Right renal cortex interstitium (tissue), 3 donors: Measurements from ENCODE around the gene PRKAG3. TPM values are rescaled to one million over a fixed set of nuclear protein-coding genes. Genes with fewer than 3 reads are reported as not detected.
A peak's percentile ranks its signal among the peaks of the same experiment; 100 is the strongest.

Source experiments
- DNase-seq, 3 donors: peaks; one replicate each; pipeline ENCODE4 v3.0.0-alpha.2; 2013; ENCODE audit warnings: low read depth in 3 of 3, low spot score in 2 of 3
- polyA plus RNA-seq, 3 donors: library from polyadenylated mRNA; unstranded; fragments of 120-200 nt; gene quantifications; one replicate each; pipeline ENCODE4 v1.2.1, GENCODE V29; 2013; ENCODE audit not compliant: insufficient read length in 3 of 3

The PRKAG3 gene
- polyA plus RNA-seq, result under 1 TPM in 2 of 3 donors, not detected in 1; 0.07 TPM

DNA sequence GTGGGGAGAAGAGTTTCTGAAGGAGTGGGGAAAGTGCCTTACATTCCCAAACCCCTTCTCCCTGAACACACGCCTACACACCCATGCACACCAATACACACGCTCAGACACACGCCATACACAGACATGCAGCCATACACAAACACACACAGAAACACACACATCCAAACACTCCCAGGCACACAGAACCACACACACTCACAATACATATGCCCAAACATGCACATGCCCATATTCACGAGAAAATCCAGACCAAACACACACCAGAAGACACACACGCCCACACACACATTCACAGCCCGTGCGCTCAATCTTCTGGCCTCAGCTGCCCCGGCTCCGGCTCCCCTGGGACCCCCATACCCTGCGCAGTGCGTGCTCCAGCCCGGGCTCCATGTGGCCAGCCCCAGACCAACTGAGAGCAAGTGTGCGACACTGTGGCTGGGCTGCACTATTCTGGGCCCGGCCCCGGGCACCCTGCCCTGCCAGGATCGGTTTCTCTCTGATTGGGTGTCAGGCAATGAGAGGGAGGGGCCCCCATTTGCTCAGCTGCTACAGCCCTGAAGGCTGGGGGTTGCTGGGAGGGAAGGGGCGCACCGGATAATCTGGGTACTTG is at the start of gene PRKAG3:
Gene PRKAG3 (minus strand): TSS at position 426 of the 613 bp plus-strand sequence.
- no peak for DNase-seq

DNA sequence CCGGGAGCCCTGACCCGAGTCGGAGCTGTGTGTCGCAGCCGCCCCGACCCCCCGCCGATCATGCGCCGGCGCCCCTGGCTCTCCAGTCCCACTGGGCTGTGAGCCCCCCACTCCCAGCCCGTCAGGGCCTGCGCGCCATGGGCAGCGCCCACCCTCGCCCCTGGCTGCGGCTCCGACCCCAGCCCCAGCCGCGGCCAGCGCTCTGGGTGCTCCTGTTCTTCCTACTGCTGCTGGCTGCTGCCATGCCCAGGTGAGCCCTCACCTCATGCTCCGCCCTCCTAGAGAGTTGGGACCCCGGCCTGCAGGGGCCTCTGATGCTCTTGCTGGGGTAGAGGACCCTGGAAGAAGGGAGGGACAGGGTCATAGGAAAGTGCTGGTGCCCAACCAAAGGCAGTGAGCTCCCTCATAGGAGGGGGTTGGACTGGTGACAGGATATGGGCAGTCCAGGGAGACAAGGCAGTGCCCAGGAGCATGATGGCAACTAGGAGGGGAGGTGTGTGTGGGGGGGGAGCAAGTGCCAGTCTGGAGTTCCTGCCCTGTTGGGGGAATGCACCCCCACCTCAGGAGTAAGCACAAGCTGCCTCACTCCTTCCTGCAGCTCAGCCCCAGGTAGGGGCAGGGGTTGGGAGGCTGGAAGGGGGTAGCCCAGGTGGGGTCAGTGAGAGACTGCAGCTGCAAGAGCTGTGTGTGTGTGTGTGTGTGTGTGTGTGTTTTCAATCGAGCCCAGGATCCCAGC is 49.4 kb upstream of the PRKAG3 start:
- no peak for DNase-seq

GRCh38 chr2:218880102-218880858 is 48.7 kb upstream of the PRKAG3 start, which contains the start of gene WNT10A:
WNT10A (plus strand) TSS chr2:218880852; CDS start chr2:218880996, 144 bp downstream.
- DNase-seq, result no peak

DNA sequence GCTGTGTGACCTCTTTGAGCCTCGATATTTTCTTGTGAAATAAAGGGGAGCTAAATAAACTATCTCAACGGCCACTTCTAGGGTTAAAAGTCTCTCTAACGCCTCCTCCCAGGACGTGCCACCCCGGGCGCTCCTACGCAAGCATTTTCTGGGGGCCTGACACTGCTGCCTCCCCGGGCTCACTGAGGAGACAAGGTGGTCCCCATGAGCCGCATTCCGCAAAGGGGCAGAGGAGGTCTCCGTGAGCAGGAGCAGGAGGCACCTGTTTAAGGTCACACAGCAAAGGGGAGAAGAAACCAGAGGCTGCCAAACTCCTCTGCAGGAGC is 48.1 kb upstream of the PRKAG3 start:
- no peak for DNase-seq

- DNase-seq, result no peak
Observed at GRCh38 chr2:218878926-218879761, 47.5 kb upstream of the PRKAG3 start.

GRCh38 chr2:218878486-218878885 is 46.9 kb upstream of the PRKAG3 start:
- DNase-seq, result no peak

DNA sequence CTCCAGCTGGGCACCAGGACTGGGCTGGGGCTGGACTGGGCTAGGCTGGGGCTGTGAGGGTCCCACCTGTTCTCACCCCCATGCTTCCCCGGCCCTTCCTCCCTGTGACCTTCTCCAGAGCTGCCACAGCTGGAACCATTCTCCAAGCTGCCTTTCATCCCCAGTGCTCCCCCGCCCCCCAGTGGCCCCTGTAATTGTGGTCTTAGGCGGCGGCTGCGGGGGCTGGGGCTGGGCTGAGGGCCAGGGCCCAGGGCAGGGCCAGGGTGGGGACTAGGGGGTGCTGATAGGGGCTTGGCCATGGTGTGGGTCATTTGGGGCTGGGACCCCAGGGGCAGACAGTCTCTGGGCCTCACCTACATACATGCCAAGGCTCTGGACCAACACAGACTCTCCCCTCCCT is 46.3 kb upstream of the PRKAG3 start:
- no peak for DNase-seq

GRCh38 chr2:218877331-218877730 is 45.7 kb upstream of the PRKAG3 start:
- DNase-seq, result no peak

DNA sequence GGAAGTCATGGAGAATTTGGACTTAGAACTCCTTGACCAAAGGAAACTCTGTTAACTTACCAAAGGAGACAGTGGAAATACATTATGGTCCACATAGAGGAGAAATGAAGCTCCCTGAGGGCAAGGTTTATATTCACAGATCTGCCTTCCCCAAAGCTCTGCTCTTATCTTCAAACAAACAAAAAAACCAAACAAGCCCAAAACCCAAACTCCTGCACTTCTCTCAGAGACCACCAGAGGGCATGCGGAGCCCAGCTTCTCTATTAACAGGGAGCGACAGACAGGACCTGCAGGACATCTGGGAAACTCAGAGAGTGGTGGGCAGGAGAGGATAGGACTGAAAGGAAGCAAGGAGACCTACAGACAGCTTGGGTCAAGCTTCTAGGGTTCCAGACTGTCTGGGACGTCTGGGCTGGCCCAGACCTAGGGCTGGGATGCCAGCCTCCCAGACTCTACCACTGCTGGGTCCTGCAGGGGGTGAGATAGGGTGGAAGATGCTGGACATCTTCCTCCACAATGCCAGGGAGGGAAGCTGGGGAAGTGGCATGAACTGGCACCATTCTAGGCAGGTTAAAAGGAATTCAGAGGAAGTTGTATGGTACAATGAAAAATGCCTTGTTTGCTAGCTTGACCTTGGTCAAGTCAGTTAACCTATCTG is 45.1 kb upstream of the PRKAG3 start:
- peak in 1 of 3 donors; percentile 76 for DNase-seq

DNA sequence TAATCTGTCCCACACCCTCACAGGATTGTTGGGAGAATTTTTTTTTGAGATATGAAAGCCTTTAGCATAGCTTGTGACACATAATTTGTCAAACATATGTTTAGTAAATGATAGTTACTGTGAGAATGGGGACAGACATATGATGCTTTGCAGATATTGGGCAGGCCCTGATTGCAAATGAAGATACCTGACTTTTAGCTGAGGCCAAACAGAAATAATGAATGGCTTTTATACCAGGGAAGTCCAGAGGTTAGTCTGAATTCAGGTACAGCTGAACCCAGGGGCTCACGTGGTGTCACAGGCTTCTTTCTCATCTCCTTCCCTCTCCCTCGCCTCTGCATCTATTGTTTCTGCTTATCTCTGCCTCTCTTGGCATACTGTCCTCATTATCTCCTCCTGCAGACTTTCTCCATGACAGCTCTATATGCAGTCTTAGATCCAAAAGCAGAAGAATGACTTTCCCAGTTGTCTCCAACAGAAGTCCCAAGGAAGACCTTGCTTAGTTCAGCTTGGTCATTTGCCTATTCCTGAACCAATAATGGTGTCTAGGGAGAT is 44.2 kb upstream of the PRKAG3 start:
- DNase-seq, result no peak

DNA sequence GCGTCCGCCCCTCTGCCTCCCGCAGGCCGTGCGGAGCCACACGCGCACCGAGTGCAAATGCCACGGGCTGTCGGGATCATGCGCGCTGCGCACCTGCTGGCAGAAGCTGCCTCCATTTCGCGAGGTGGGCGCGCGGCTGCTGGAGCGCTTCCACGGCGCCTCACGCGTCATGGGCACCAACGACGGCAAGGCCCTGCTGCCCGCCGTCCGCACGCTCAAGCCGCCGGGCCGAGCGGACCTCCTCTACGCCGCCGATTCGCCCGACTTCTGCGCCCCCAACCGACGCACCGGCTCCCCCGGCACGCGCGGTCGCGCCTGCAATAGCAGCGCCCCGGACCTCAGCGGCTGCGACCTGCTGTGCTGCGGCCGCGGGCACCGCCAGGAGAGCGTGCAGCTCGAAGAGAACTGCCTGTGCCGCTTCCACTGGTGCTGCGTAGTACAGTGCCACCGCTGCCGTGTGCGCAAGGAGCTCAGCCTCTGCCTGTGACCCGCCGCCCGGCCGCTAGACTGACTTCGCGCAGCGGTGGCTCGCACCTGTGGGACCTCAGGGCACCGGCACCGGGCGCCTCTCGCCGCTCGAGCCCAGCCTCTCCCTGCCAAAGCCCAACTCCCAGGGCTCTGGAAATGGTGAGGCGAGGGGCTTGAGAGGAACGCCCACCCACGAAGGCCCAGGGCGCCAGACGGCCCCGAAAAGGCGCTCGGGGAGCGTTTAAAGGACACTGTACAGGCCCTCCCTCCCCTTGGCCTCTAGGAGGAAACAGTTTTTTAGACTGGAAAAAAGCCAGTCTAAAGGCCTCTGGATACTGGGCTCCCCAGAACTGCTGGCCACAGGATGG is 42.0 kb upstream of the PRKAG3 start:
- DNase-seq, result no peak

DNA sequence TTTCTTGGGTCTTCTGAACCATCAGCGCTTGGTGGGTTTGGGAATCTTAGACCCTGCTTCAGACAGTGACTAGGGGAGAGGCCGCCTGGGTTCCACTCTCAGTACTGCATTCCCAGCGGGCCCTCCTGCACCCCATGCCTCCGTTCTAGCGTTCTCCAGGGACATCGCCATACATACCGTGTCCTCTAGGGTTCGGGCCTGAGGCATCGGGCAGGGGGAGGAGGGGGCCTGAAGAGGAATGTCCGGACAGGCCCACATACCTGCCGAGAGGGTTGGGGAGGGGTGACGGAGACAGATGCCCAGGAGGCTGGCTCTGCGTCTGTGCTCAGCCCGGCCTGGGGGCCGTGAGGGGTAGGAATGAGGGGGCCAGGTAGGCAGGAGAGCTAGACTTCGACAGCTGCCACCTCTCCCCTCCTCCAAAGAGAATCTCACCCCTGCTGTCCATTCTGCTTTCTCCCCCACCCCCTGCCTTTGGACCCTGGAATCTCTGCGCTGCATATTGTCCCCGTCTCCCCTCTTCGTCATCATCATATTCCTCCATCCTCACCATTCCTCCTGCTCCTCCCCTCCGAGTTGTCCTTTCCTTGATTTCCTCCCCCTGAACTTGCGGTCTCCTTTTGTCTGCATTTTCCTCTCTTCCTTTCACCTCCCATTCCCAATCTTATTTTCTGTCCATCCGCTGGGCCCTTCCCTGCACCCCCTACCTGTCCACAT is 41.2 kb upstream of the PRKAG3 start:
- no peak for DNase-seq

DNA sequence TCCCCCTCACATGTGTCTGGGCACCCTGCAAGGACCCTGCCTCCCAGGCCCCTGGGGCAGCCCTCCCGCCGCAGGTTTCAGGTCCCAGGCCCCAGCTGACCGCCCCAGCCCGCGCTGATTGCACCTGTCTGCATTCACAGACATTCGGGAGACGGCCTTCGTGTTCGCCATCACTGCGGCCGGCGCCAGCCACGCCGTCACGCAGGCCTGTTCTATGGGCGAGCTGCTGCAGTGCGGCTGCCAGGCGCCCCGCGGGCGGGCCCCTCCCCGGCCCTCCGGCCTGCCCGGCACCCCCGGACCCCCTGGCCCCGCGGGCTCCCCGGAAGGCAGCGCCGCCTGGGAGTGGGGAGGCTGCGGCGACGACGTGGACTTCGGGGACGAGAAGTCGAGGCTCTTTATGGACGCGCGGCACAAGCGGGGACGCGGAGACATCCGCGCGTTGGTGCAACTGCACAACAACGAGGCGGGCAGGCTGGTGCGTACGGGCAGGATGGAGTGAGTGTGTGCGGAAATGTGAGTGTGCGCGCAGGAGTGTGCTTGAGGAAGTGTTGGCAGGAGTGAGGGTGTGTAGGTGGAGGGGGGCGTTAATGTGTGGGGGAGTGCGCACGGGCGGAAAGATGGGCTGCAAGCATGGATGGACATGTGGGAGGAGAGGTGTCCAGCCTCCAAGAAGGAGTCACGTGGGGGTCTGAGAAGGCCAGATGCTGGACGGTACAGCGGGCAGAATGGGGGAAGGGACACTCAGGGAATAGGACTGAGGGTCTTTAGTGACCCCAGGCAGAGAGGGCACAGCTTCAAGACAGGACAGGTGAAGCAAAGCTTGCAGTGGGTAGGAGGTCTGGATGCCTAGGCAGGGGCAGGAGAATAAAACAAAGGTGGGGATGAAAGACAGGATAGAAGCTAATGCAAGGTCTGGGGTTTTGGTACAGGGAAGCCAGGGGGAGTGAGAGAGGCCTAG is 40.0 kb upstream of the PRKAG3 start:
- no peak for DNase-seq

DNA sequence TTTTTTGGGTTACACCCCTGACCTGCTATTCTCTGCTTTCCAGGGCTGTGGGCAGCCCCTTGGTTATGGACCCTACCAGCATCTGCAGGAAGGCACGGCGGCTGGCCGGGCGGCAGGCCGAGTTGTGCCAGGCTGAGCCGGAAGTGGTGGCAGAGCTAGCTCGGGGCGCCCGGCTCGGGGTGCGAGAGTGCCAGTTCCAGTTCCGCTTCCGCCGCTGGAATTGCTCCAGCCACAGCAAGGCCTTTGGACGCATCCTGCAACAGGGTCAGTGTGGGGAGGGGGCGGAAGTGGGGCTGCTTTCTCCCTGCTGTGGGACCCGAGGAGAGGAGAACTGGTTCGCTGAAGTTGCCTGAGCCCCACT is 39.4 kb upstream of the PRKAG3 start:
- no peak for DNase-seq

GRCh38 chr2:218869064-218869463 is 37.5 kb upstream of the PRKAG3 start:
- no peak for DNase-seq

DNA sequence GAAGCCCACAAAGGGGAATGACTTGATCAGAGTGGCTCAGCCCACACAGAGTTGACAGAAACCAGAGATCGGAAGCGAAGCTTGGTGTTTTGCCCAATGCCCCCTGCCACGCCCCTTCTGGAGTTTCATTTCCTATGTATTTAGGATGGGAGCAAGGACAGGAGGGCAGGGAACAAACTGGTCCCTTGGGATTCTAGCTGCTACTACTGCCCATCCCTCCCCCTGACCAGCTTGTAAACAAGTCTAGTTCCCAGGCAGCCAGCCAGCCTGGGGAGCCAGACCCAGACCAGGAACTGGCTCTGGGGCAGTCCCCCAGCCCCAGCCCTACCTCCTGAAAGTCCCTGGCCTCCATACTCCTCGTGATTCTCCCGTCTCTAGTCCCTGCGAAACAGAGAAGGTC is 36.3 kb upstream of the PRKAG3 start:
- no peak for DNase-seq

- no peak for DNase-seq
Observed at GRCh38 chr2:218865999-218866398, 34.4 kb upstream of the PRKAG3 start.
